Stimulated activated CD4-positive, alpha-beta T cell treated with anti-CD3 and anti-CD28 coated beads, Interleukin-15, amount 100 ng/mL, for 48 hours (primary cell): ENCODE data around the gene PLPP2.

Source experiments
- DNase-seq, 2 donors: peaks; one replicate each; pipeline ENCODE4 v3.0.0-alpha.2; 2020; ENCODE audit warnings: low read depth in 2 of 2

The PLPP2 gene

GRCh38 chr19:291006-291521 is at the start of gene PLPP2:
PLPP2 (minus strand) TSS chr19:291403; CDS start chr19:291336, 67 bp downstream.
- DNase-seq = no peak

DNA sequence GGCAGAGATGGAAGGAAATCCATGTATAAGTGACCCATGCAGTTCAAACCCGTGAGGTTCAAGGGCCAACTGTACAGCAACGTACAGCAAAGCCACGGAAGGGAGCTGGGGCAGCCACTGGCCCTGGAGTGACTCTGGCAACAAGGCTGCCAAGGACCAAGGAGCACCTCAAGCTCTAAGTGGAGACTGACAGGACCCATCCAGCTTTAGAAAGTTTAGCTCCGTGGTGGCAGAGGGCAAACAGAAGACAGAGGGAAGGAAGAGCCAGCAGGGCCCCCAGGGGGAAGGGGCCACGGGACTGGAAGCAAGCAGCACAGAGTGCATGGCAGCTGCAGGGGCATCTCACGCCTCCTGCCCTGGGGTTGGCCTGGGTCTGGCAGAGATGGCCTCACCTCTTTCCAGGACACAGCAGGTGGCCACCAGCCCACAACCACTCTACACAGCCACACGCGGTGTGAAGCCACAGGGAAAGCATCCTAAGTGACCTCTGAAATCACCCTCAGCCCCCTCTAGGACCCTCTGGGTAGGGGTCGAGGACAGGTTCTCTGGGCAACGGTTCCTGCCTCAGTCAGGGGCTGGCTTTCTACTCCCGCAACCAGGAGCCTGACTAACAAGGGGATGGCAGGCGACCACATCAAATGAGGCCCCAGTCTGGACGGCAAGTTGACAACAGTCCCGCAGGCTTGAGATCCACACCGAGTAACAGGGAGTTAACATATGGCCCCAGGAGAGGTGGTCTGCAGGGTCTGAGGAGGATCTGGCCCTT is 49.6 kb upstream of the PLPP2 start:
- DNase-seq = no peak

DNA sequence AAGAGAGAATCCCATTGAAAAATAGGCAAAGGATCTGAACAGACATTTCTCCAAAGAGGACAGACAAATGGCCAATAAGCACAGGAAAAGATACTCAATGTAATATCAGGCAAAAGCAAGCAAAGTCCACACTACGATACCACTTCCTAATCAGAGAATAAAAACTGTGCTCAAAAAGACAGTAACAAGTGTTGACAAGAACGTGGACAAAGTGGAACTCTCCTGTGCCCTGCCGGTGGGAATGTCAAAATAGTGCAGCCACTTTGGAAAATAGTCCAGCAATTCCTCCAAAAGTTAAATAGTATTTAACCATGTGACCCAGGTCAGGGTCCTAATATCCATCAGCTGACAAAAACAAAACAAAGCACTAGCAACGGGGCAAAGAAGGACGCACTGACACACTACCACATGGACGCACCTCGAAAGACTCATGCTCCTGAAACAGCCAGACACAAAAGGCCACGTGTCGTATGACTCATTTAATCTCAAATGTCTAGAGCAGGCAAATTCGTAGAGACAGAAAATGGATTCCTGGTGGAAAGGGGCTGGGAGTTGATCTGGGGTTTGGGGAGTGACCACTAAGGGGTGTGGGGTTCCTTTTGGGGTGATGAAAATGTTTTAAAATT is 48.2 kb upstream of the PLPP2 start:
- no peak for DNase-seq

GRCh38 chr19:338421-338820 is 47.2 kb upstream of the PLPP2 start:
- no peak for DNase-seq

GRCh38 chr19:336067-336614 is 44.9 kb upstream of the PLPP2 start:
- no peak for DNase-seq

GRCh38 chr19:335486-336066 is 44.4 kb upstream of the PLPP2 start:
- DNase-seq = no peak

DNA sequence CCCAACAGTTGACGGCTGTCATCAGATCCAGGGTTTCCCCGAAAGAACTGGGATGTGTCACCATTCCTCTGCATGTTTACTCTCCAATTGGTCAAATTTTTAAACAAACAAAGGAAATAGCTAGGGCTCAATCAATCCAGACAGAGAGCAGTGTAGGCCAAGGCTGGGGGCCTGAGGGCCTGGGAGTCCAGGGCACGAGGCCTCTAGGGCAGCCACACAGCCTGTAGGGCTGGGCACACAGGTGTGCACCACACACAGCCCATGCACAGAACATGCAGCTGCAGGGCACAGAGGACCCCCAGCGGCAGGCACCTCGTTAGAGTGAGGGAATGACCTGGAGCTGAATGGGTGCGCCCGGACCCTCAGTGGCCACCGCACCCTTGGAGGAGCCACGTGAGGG is 43.9 kb upstream of the PLPP2 start:
- DNase-seq = no peak

DNA sequence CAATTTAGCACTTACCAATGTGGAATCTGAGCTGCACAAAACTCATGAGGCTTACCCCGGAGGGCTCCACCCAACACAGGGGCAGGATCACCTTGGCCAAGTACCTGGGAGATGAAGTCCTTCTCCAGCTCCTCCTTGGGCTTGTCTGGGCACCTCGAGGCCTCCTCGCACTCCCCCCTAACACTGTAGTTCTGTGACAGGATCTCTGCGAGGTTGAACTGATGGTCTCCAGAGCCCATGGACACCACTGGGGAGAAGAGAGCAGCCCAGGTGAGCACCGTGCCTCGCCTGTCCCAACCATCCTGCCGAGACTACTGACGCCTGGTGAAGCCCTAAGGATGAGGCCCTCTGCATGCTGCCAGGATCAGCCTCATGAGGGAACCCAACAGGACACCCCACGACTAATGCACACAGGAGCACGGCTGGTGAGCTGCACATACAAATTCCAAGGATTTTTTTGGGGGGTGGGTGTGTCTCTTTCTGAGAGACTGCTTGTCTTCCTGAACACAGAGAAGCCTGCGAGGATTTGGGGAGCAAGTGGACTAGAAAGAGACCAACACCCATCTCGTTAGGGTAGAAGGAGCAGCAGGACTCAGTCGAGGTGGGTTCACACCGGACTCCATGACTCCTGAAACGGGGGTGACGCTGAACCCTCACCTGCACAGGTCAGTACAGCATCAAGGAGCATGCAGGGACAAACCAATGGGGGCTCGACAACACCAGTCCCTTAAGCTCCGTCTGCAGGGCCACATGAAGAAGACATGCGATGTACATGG is 43.3 kb upstream of the PLPP2 start:
- DNase-seq = no peak

DNA sequence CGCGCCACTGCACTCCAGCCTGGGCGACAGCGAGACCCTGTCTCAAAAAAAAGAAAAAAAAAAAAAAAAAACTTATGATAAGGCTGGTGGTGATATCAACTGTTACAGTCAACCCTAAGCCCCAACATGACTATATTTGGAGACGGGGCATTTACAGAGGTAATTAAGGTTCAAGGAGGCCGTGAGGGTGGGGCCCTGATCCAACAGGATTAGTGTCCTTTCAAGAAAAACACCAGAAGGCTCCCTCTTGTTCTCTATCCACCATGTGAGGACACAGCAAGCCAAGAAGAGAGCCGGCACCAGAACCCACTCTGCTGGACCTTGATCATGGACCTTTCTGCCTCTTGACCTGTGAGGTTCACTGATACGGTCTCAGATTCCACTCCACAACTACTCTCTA is 39.3 kb upstream of the PLPP2 start:
- no peak for DNase-seq

- DNase-seq = no peak
Observed at GRCh38 chr19:329876-330275, 38.7 kb upstream of the PLPP2 start.

GRCh38 chr19:328025-328505 is 36.9 kb upstream of the PLPP2 start:
- DNase-seq = no peak

DNA sequence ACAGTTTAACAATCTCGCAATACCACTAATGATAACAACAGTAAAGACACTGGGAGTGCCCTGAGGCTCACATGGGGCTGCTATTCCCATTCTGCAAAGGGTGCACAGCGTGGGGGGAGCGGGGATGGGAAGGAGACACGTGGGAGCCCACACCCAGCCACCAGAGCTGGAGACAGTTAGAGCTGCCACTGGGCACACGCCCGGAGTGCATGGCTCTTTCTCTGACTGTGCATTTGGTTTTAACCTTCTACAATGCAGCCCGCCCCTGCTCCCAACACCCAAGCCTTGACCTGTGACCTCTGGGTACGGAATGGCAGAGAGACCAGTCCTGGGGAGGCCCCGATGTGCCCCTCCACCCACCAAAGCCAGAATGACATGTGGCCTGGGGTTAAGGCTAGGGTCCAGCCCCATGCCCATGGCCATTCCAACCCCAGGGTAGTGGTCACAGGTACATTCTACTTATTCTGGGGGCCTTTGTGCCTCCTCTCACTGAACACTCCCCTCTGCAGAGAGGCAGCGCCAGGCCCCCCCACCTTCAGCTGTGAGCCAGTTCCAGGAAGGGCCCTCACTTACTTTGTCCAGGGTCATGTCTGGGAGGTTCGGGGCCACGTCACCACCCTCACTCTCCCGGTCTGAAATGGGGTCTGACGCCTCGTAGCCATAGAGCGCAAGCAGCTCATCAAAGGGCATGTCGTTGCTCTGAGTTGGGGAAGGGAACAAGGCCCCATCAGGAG is 36.3 kb upstream of the PLPP2 start:
- no peak for DNase-seq

DNA sequence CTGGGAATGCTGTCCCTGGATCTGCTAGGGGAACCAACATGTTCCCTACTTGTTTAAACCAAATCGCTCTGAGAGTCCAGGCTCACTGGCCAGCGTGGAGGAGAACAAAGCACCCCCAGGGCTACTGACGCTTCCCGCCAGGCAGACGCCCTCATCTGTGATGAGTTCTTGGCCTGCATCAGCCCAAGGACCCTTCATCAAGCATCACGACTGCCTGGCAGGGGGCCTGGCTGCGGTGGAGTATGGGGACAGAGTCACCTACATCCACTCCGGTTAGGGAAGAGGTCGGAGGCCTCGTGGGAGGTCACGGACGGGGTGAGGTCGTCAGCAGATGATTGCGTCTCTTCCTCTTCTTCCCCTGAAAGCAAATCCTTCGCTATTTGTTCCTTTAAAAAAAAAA is 35.7 kb upstream of the PLPP2 start:
- DNase-seq = no peak

DNA sequence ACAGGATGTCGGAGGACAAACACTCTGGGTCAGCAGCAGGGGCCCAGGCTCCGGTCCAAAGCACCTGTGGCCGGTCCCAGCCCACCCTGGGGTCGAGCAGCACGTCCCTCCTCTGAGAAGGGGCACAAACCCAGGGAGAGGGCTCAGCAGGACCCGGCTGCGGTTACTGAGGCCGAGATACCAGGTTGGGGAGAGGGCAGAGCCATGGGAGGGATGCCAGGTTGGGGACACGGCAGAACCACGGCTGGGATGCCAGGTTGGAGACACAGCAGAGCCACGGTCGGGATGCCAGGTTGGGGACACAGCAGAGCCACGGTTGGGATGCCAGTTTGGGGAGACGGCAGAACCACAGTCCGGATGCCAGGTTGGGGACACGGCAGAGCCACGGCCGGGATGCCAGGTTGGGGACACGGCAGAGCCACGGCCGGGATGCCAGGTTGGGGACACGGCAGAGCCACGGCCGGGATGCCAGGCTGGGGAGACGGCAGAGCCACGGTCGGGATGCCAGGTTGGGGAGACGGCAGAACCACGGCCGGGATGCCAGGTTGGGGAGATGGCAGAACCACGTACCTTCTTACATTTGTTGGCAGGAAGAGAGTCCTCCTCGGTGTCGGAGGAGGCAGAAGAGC is 34.8 kb upstream of the PLPP2 start:
- DNase-seq = no peak

GRCh38 chr19:325173-325936 is 34.2 kb upstream of the PLPP2 start:
- DNase-seq = no peak

- no peak for DNase-seq
Observed at GRCh38 chr19:324716-325115, 33.5 kb upstream of the PLPP2 start.

DNA sequence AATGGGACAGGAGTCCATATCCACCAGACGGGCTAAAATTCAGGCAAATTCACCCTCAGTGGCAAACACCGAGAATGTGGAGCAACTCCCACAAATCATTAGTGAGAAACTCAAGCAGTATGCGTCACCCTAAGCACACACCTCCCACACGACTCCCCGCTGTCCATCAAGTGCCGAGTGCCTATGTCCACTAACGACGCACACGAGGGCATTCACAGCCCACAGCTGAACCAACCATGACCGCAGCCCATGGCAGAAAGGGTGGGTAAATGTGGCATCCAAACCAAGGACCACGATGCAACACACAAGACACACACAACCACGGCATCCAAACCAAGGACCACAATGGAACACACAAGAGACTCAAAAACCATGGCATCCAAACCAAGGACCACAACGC is 31.4 kb upstream of the PLPP2 start:
- no peak for DNase-seq

GRCh38 chr19:318509-318774 is 27.2 kb upstream of the PLPP2 start:
- no peak for DNase-seq

DNA sequence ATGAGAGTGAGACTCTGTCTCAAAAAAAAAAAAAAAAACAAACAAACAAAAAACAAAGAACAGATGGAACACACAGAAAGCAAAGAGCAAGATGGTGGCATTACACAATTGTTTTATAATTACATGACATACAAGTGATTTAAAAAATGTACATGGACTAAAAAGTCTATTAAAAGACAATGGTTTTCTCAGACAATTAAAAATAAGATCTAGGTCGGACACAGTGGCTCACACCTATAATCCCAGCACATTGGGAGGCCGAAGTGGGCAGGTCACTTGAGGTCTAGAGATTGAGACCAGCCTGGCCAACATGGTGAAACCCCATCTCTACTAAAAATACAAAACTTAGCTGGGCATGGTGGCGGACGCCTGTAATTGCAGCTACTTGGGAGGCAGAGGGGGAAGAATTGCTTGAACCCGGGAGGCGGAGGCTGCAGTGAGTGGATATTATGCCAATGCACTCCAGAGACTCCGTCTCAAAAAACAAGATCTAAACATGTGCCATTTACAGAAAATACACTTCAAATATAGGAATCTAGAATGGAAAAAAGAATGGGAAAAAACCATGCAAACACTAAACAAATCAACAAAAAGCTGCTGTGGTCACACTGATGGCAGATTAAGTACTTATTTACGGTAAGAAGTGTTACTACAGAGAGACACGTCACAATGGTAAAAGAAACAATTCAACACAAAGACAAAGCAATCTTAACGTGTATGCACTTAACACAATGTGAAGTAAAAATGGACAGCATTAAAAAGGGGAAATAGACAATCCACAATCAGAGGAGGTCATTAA is 26.7 kb upstream of the PLPP2 start:
- no peak for DNase-seq
